Fibroblast of the aortic adventitia (primary cell): ENCODE results near the gene CAMK1D. TPM values are rescaled to one million over a fixed set of nuclear protein-coding genes. Genes with fewer than 3 reads are reported as not detected.

ENCODE experiments used
- DNase-seq: peaks from one replicate; pipeline ENCODE4 v3.0.0-alpha.2; 2010; ENCODE audit warnings: low read depth
- H3K4me3 ChIP-seq: 2 replicates; pipeline ENCODE4 v1.5.1; 2011; ENCODE audit warnings: low read depth, mild to moderate bottlenecking, control low read depth, low read length, moderate library complexity
- total RNA-seq: library from RNA; depleted of rRNA; stranded (reverse); fragments of >200 nt; gene quantifications from 2 replicates; pipeline ENCODE4 v1.2.3, GENCODE V29; 2012; ENCODE audit warnings: low replicate concordance
- TF ChIP-seq, protein P1 (sequence below): IDR thresholded peaks from 2 replicates; pipeline ENCODE4 v1.5.1; 2011; ENCODE audit warnings: mild to moderate bottlenecking, low read length, control low read depth, inconsistent platforms; ENCODE audit not compliant: insufficient read depth

Gene CAMK1D
- total RNA-seq, 1 donor: 9.8 TPM

DNA sequence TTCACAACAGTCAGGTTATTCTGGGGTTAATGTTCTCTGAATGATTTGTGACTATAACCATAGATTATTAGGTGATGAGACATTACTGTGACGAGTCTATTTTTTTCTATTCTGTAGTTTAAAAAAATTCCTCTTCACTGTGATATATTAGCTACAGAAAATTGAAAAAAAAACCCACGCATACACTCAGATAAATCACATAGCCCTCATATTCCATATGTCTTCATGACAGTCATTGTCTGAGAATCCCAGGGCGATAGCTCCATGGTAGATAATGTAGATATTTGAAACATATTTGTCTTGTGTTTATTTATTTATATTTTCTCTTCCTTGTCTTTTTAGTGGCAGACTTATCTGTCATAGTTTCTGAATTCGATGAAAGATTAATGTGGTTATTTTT lies 110.0 kb downstream of the CAMK1D start:
- DNase-seq: no peak
- H3K4me3 ChIP-seq: no peak overlapping the region
- TF ChIP-seq, protein P1, sequence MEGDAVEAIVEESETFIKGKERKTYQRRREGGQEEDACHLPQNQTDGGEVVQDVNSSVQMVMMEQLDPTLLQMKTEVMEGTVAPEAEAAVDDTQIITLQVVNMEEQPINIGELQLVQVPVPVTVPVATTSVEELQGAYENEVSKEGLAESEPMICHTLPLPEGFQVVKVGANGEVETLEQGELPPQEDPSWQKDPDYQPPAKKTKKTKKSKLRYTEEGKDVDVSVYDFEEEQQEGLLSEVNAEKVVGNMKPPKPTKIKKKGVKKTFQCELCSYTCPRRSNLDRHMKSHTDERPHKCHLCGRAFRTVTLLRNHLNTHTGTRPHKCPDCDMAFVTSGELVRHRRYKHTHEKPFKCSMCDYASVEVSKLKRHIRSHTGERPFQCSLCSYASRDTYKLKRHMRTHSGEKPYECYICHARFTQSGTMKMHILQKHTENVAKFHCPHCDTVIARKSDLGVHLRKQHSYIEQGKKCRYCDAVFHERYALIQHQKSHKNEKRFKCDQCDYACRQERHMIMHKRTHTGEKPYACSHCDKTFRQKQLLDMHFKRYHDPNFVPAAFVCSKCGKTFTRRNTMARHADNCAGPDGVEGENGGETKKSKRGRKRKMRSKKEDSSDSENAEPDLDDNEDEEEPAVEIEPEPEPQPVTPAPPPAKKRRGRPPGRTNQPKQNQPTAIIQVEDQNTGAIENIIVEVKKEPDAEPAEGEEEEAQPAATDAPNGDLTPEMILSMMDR: no peak

DNA sequence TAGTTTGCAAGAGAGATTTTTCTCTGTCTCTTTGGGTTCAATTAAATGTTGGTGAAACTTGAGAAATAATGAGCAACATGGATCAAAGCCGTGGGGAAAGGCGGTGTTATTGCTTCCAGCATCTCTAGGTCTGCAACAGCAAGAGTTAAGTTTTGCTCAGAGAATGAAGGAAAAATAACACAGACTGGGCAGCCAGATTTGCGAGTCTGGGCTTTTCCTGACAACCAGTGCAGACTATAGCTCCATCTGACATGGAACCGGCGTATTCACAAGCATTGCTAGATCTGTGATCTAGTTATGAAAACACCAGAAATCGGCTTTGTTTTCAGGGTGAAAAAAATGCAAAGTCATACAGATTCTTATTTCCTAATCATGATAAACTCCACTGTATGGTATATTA lies 110.4 kb downstream of the CAMK1D start:
- TF ChIP-seq, protein P1: no peak
- DNase-seq: peak; percentile 11

DNA sequence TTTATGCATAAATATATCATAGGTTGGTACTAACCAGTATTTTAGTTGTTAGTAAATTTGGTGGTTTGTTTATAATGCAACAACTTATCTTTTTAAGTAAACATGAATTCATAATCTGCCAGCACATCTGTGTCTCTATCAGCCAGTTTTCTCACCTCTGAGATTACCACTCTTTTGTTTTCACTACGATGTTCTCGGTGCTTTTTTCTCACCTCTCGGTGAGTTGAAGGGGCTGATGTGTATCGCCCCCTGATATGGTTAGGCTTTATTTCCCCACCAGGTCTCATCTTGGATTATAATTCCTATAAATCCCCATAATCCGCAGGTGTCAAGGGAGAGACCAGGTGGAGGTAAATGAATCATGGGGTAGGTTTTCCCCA lies 114.1 kb downstream of the CAMK1D start:
- DNase-seq: no peak
- no peak overlapping the region for H3K4me3 ChIP-seq
- TF ChIP-seq, protein P1: no peak

More for the DNA sequence above, 110.4 kb downstream of the CAMK1D start:
- no peak overlapping the region for H3K4me3 ChIP-seq

DNA sequence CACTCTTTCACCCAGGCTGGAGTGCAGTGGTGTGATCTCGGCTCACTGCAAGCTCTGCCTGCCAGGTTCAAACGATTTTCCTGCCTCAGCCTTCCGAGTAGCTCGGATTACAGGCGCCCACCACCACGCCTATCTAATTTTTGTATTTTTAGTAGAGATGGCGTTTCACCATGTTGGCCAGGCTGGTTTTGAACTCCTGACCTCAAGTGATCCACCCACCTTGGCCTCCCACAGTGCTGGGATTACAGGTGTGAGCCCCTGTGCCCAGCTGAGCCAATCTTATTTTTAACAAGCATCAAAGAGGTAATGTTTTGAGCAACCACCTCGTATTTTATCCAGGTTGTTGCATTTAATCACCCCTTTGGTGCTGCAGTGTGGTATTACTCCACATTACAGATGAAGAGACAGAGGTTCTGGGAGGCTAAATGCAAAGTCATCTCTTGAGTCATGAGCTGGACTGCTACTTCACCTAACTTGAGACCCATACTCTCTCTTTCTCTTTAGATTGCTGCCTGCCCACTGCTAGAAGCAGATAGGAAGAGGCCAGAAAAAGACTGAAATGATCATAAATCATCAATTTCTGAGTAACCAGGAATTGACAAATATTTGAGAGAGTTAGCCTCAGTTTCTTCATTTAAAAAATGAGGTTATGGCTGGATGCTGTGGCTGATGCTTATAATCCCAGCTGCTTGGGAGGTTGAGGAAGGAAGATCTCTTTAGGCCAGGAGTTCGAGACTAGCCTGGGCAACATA lies 116.2 kb downstream of the CAMK1D start:
- TF ChIP-seq, protein P1: no peak
- H3K4me3 ChIP-seq: no peak overlapping the region
- DNase-seq: no peak

DNA sequence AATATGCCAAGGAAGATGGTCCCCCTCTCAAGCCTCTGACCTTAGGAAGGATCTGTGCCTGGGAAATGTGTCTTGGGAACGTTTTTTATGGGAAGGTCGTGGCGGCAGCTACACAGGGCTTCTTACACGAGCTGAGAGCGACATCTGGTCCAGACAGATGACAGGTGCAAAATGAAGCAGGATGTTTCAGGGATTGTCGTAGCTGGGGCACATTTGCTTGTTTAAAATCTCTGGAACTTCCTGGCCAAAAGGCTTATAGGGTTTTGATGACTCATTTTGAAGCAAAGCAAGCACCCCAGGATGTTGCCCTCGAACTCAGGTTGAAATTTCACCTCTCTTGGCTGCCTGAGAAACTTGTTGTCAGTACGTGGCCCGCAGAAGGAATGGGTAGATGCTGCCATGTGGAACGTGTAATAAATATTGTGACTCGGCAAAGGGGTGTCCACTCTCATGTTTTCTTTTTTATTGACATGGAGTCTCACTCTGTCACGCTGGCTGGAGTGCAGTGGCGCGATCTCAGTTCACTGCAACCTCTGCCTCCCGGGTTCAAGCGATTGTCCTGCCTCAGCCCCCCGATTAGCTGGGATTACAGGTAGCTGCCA lies 117.5 kb downstream of the CAMK1D start:
- DNase-seq: no peak
- TF ChIP-seq, protein P1: no peak
- no peak overlapping the region for H3K4me3 ChIP-seq

DNA sequence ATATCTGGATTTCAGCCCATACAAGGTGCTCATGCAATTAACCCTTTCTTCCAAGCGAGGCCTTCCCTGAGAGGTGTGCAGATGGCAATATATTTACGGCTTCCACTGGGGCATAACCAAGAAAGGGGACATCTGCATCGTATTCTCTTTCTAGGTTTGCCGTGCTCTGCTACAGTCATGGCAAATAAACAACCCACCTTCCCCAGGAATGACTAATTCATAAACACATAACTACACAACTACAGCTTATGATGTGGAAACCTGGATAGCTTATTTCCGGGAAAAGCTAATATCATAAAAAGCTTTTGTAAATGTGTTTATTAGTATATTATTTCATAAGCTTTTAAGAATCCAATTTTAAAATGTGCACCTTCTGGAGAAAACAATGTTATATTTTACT lies 120.0 kb downstream of the CAMK1D start:
- TF ChIP-seq, protein P1: no peak
- no peak for DNase-seq
- H3K4me3 ChIP-seq: no peak overlapping the region
